Bronchial smooth muscle cell (primary cell): ENCODE data around the gene FAAH2. TPM values are rescaled to one million over a fixed set of nuclear protein-coding genes. Genes with fewer than 3 reads are reported as not detected.

ENCODE experiments used
- total RNA-seq: library from RNA; depleted of rRNA; stranded (reverse); fragments of >200 nt; gene quantifications from 2 replicates; pipeline ENCODE4 v1.2.1, GENCODE V29; 2014

FAAH2 gene
- 0.26 and 0.47 TPM in 2 replicates for total RNA-seq

GRCh38 chrX:57286507-57287251, at the start of gene FAAH2:
FAAH2 (plus strand) TSS chrX:57286706; CDS start chrX:57286826, 120 bp downstream.

Other genes starting within 250 kb of the FAAH2 start
- gene SPIN2B, start 165.2 kb upstream of the FAAH2 start, total RNA-seq = 12.6 and 15.9 TPM in 2 replicates
- 2.4 TPM in 2 replicates for gene SPIN2A, start 149.3 kb upstream of the FAAH2 start, total RNA-seq